GM20431 (cell line): ENCODE measurements around the gene TMEM61.
"Not testable (repeated sequence)": the region's sequence is repeated elsewhere in the genome, so short reads cannot be mapped to it uniquely, and the experiment has no call there.

Source experiments
- in situ Hi-C: fragments of 300-500 bp; cut with MseI, MboI; formaldehyde crosslinking; loops from one replicate; pipeline ENCODE4 v1.15.0; 2020; ENCODE audit warnings: low sequenced_read_pairs; ENCODE audit not compliant: unreplicated experiment

The TMEM61 gene

GRCh38 chr1:54996869-54997710 is 16.7 kb downstream of the TMEM61 start:
- in situ Hi-C loops = loop anchor here (5.0 kb wide), 1 partner anchor 45 kb away; no protein-coding TSS in a partner anchor

GRCh38 chr1:54997711-54997986 is 17.2 kb downstream of the TMEM61 start:
- in situ Hi-C loops = loop anchor here (5.0 kb wide), 1 partner anchor 45 kb away; no protein-coding TSS in a partner anchor

GRCh38 chr1:54998100-54998499 is 17.7 kb downstream of the TMEM61 start:
- in situ Hi-C loops = loop anchor here (5.0 kb wide), 1 partner anchor 46 kb away; no protein-coding TSS in a partner anchor

GRCh38 chr1:54998677-54999076 is 18.2 kb downstream of the TMEM61 start, which contains the start of gene BSND:
BSND (plus strand) TSS chr1:54998933; CDS start chr1:54999187, 254 bp downstream.
- in situ Hi-C loops = loop anchor here (5.0 kb wide), 1 partner anchor 46 kb away; no protein-coding TSS in a partner anchor

GRCh38 chr1:55000110-55001085 is 20.0 kb downstream of the TMEM61 start:
- in situ Hi-C loops = no loop called here

GRCh38 chr1:55001311-55001710 is 20.9 kb downstream of the TMEM61 start:
- in situ Hi-C loops = no loop called here

- in situ Hi-C loops = no loop called here
Observed at GRCh38 chr1:55002686-55003085, 22.3 kb downstream of the TMEM61 start.

GRCh38 chr1:55005351-55006140 is 25.1 kb downstream of the TMEM61 start:
- in situ Hi-C loops = no loop called here

- in situ Hi-C loops = no loop called here
Observed at GRCh38 chr1:55006931-55007330, 26.5 kb downstream of the TMEM61 start.

GRCh38 chr1:55007625-55008024 is 27.2 kb downstream of the TMEM61 start:
- in situ Hi-C loops = no loop called here

- in situ Hi-C loops = no loop called here
Observed at GRCh38 chr1:55010194-55010886, 29.9 kb downstream of the TMEM61 start.

GRCh38 chr1:55010887-55011217 is 30.4 kb downstream of the TMEM61 start:
- in situ Hi-C loops = no loop called here

- in situ Hi-C loops = no loop called here
Observed at GRCh38 chr1:55012661-55013060, 32.2 kb downstream of the TMEM61 start.

GRCh38 chr1:55015123-55015522 is 34.7 kb downstream of the TMEM61 start:
- in situ Hi-C loops = no loop called here

GRCh38 chr1:55015731-55016620 is 35.5 kb downstream of the TMEM61 start:
- in situ Hi-C loops = no loop called here

GRCh38 chr1:55018395-55018794 is 38.0 kb downstream of the TMEM61 start:
- in situ Hi-C loops = no loop called here

- in situ Hi-C loops = no loop called here
Observed at GRCh38 chr1:55021942-55022546, 41.6 kb downstream of the TMEM61 start.

GRCh38 chr1:55024163-55024562 is 43.7 kb downstream of the TMEM61 start:
- in situ Hi-C loops = not testable (repeated sequence)
